Stimulated activated CD4-positive, alpha-beta T cell treated with anti-CD3 and anti-CD28 coated beads, Interleukin-4, amount 100 ng/mL, for 24 hours (primary cell): ENCODE data around the gene PLCG1.
"Not testable (repeated sequence)": the region's sequence is repeated elsewhere in the genome, so short reads cannot be mapped to it uniquely, and the experiment has no call there.

Source experiments
- DNase-seq: peaks from one replicate; pipeline ENCODE4 v3.0.0-alpha.2; 2020

The PLCG1 gene

DNA sequence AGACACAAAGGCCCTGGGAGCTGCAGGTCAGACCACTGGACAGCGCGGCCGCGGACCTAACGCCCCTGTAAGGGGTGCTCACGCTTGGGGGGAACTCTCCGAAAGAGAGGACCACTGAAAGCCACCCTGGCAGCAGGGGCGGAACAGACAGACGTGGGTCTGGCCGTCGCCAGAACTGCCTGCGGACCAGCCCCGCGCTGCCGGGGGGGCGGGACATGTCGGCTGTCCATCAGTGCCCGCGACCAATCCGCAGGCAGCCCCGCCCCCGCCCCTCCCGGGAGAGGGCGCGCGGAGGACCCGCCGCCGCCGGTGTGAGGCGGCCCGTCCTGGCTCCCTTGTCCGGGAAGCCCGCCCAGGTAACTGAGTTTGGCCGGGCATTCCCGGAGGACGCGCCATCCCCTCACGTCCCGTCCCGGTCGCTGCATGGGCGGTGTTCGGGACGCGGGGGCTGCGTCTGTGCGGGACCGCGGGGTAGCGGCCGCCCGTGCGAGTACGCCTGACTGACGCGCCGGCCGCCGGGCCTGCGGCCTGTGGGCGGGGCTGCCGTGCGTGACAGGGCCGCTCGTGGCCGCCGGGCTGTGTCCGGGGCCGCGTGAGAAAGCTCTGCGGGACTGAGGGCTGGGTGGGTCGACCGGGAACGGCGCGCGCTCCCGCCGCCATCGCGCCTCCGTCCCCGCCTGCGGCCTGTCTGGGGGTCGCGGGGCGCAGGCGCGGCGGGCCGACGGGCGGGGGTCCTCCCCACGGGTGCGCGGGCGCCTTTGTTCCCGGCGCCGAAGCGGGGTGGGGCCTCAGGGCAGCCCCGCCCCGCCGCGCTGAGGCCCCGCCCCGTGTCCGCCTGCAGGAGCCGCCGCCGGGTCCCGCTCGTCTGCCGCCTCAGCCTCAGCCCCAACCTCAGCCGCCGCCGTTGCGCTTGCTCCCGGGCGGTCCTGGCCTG, at the start of gene PLCG1:
TSS of gene PLCG1 (plus strand) at position 864 of the 934 bp plus-strand sequence. CDS start 99 bp downstream, outside the sequence.
- peak; percentile 86 for DNase-seq

DNA sequence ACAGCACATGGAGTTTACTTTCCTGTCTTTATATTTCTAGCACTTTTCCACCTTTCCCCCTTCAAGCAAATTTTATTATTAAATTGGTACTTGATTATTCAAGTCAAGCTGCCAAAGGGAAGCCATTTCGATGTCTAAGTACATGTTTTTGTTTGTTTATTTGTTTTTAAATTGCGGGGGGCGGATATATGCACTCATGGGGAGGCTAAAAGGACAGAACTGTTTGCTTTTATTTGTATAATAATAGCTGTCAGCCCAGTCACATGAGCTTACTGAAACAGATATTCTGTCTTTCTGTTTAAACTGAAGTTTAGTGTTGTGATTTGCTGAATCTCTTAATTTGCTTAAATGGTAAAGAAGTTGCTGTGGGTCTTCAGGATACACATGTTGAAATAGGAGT, 49.6 kb upstream of the PLCG1 start:
- no peak for DNase-seq

DNA sequence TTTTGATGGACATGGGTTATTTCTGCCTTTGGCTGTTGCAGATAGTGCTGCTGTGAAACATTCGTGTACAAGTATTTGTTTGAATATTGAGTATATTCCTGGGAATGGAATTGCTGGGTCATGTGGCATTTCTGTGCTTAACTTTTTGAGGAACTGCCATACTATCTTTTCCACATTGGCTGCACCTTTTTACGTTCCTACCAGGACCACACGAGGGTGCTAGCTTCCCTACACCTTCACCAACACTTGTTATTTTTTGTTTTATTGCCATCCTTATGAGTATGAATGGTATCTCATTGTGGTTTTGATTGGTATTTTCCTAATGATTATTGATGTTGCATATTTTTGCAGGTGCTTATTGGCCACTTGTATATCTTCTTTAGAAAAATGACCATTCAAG, 47.8 kb upstream of the PLCG1 start:
- DNase-seq = no peak

DNA sequence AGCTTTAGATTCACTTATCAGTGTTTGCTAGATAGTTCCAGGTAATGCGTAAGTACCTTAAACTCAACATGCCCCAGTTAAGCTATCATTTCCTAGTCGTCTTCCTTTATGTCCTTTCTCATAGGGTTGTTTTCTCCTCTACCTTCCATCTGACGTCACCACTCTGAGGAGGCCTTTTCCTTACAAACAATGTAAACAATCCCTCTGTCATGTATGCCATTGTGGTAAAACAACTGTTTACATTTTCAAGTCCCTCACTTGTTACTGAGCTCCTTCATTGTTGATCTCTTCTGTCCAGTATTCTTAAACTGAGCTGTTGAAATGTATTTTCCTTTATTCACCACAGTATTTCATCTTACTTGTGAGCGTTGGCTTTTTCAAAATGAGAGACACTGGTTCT, 45.4 kb upstream of the PLCG1 start:
- no peak for DNase-seq

DNA sequence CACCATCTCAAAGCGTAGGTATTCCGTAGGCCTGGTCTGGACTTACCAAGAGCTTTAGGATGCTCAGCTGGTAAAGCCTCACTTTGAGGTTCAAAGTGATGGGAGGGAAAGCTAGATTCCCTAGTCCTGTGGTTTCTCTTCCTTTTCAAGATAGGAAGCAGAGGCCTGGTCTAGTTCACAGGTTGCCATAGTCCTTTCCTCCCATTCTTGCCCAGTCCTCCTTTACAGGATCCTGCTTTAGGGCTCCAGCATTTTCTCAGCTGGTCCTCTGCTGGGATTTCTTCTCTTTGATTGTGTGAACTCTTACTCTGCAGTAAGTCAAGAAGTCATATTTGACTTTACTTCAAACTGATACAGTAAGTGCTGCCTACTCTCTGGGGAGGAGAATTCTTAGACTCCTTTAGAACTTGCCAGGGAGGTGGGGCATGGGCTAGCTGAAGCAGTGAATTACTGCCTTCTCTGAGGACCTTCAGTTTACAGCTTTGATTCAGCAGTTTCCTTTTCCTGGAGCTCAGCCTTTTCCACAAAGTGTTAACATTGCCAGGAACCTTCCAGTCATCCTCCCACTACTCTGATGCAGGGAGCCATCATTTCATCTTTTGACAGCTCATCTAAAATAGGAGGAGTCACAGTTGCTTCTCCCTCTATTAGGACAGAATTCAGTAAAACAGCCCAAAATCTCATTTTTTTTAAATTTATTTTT, 42.8 kb upstream of the PLCG1 start:
- DNase-seq = peak; percentile 5

DNA sequence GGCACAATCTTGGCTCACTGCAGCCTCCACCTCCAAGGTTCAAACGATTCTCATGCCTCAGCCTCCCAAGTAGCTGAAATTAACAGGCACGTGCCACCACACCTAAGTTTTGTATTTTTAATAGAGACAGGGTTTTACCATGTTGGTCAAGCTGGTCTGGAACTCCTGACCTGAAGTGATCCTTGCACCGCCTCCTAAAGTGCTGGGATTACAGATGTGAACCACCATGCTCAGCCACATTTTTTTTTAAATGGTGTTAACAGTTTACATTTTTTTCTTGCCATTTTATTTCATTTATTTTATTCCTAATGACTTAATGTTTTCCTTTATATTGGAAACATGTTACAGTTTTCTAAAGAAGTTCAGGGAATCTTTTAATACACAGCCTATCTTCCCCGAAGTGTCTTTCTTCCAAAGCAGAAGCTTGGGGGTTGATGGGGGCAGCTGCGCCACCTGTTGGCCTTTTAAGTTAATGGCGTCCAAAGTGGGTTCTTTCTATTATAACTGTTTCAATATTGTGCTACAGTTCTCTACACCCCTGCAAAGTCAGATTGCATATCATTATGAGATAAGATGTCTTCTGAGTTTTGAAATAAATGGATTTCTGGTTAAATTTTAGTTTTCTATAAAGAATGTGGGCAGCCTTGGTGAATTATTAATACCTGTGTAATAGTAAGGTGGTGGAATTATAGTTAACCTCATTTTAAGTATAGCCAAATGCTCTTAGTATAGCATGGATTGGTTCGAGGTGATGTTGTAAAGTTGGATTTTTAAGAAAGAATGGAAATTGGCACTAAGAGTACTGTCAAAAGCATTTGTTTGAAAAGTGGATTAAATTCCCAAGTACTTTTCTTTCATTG, 42.0 kb upstream of the PLCG1 start:
- peak; percentile 61 for DNase-seq

DNA sequence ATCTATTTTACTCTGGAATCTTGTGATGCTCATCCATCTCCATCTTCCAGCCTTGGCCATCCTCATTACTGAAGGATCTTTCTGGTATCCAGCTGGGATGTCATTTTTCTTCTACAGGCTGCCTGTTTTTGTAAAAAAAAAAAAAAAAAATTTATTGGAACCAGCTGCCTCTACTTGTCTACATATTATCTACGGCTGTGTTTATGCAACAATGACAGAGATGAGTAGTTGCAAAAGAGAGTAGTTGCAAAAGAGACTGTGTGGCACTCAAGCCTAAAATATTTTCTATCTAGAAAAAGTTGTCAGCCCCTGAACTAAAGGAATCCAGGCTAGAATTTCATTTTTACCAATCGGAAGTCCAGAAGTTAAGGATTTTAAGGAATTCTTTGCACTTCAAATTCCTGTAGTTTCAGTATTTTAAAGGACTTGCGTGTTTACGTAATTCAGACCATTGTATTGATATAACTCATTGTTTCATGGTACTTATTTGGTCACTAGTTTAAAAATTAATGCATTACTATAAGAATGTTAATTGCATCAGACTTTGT, 38.6 kb upstream of the PLCG1 start:
- DNase-seq = no peak

DNA sequence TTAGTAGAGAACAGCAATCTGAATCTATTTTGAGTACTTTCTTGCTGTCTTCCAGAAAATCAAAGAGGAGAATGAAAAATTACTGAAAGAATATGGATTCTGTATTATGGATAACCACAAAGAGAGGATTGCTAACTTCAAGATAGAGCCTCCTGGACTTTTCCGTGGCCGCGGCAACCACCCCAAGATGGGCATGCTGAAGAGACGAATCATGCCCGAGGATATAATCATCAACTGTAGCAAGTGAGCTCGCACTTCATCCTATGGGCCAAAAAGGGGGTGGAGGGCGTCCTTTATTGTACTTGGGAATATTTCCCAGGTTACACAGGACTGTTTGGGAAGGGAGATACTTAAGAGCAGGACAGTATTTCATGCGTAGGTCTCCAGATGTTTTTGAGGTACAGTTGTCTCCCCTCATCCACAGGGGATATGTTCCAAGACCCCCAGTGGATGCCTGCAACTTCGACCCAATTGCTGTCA, 37.3 kb upstream of the PLCG1 start:
- no peak for DNase-seq

DNA sequence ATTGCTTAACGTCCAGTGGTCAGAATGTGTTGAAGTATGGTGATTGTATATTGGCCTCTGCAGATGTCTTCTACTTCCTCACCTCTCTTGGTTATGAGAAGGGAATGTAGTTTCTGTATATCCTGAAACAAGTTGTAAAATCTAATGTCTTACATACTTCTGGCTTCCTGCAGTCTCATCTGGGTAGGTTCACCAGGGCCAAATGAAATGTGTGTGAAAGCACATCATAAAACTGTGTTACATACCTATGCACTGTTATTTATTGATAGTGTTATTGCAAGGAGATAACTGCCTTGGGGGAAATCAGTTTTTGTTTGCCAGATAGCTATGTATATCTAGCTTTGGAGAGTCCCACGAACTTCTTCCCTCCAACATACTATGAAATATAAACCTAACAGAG, 35.7 kb upstream of the PLCG1 start:
- DNase-seq = no peak

DNA sequence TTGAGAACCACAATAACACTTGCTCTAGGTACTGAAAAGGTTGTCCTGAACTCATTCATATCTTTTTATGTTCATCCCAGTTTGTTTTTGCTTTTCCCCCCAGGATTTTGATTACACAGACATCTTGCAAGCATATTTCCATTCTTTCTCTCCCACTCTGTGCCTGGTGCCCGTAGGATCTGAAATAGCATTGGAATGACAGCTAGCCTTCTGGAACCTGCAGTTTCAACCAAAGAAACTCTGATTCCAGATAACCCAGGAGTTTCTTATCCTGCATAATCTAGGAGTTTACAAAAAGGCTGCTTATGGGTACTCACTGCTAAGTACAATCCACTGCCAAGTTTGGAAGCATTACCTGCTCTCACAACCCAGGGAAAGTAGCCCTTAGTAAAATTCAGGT, 28.8 kb upstream of the PLCG1 start:
- DNase-seq = no peak

DNA sequence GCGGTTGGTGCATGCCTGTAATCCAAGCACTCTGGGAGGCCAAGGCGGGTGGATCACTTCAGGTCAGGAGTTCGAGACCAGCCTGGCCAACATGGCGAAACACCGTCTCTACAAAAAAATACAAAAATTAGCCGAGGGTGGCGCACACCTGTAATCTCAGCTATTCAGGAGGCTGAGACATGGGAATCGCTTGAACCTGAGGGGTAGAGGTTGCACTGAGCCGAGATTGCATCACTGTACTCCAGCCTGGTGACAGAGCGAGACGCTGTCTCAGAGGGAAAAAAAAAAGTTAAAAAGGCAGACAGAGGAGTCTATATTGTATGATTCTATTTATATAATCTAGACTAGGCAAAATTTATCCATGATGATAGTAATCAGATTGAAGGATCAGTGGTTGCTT, 27.3 kb upstream of the PLCG1 start:
- DNase-seq = no peak

DNA sequence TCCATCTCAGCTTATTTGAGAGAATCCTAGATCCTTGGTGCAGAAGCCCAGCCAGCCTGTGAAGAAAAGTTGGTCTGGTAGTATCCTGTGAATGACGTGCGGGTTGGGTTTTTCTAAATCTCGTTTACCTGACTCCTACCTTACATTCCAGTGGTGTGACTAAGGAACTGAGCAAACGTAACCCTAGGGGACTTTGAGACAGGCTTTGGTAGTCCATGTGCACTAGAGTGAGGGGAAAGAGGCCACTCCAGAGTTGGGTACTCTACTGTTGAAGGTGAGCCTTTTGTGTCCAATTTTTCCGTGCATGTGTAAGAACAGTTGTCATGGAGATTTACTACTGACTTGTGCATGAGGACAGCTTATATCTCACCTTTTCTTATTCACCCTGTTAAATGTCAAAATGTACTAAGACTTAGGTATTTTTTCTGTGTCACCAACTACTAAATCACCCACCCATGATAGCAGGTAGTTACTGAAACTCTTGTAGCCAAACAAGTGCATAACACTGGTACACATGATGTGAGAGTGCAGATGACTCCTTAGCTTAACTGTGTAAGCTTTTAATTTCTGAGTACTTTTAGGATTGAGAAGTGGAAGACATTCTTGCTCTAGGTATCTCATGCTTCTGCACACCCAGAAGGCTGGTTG, 26.3 kb upstream of the PLCG1 start:
- DNase-seq = no peak

DNA sequence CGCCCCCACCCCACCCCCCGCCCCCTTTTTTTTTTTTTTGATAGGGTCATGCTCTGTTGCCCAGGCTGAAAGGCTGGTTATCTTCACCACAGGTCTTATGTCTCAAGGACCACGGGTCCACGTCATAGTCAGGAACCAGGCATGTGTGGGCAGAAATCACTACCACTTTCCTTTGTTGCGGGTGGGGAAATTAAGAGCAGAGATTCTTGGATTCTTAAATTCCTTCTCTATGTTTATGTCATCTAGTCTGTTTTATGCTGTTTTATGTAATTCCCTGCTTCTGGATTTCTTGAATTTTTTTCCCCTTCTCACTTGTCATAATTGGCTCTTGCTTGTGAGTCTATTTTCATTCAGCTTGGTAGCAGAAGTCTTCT, 25.8 kb upstream of the PLCG1 start:
- DNase-seq = no peak

DNA sequence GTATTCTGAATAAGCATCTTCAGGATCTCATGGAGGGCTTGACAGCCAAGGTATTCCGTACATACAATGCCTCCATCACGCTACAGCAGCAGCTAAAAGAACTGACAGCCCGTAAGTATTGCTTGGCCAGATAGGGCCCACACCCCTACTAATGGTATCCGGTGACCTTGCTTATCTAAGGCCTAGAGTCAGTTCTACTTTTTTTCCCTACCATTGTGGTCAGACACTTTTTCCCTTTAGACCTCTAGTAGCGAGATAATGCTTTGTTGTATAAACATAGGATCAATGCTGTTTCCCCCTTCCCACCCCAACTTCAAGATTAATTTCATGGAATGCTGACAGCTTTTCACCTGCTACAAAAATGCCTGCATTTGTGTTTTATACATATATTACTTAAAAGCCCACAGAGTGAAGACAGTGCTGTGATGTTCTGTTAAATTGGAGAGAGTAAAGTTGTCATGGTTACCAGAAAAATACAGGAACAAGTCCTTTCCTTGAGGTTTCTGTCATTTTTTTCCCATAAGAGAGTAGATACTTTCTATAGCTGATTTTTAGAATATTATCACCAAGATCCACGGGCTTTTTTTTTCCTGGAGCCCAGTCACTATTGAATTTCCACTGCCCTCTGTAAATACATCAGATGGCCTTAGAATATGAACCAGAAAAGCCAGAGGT, 20.9 kb upstream of the PLCG1 start:
- DNase-seq = no peak

DNA sequence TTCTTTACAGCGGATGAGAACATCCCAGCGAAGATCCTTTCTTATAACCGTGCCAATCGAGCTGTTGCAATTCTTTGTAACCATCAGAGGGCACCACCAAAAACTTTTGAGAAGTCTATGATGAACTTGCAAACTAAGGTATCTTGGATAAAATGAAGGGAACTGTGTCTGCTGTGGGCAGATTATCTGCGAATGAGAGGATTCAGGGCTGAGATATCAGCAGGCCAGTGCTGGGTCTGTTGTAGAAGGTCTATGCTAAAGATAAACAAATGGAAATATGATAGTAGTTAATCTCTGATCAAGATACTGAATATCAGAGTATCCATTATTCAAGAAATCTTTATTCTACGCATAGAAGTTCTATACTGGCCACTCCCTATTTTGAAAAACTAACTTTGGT, 19.2 kb upstream of the PLCG1 start:
- not testable (repeated sequence) for DNase-seq

DNA sequence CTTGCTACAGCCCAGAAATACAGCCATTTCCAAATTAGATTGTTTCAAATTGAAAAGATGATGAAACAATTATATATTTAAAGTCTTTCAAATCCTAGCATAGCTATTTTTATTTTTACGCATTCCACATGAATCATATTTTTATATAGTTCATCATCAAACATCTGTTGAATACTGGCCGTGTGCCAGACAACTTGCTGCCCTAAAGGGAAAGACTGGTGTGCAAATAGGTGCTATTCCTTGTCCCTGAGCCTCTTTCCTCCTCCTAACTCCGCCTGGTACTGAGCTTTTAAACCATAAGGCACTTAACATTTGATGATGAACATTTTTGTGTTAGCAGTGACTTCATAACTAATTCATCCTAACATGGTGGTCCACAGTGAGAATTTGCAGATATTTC, 18.7 kb upstream of the PLCG1 start:
- no peak for DNase-seq

DNA sequence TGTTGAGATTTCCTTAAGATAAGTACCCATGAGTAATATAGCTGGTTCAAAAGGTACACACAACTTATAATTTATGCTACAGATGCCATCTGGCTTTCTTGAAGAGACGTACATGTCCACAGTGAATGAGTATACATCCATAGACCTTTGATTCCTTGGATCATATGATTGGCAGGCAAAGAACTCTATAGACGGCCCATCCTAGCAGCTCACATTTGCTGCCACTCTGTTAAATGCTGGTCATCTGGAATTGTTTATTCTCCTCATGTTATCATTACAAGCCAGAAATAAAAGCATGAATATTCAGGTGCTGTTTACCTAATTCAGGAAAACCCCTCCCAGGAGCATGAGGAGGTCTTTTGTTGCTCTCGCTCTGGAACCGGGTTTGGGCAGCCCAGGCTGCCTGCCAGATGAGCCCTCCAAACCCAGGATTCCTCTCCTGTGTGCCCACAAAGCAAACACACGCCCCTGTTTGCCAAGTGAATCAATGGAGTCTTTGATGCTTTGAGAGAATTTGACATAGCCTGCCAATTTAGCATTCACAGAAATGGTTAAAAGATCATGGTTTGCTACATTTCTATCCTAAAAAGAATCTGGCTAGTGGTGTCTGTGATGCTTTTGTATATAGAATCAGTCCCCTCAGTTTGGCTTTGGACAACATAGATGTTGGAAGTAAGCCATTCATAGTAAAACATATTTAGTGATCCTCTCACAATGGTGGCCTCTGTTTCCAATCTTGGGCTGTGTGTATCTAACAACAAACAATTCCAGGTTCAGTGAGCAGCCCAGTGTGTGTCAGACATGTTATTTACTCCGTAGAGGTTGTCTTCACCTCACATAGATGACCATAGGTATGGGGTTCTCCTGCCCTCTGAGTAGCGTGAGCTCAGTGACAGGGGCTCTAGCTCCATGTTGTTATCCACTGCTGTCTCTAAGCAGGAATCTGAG, 17.5 kb upstream of the PLCG1 start:
- no peak for DNase-seq

DNA sequence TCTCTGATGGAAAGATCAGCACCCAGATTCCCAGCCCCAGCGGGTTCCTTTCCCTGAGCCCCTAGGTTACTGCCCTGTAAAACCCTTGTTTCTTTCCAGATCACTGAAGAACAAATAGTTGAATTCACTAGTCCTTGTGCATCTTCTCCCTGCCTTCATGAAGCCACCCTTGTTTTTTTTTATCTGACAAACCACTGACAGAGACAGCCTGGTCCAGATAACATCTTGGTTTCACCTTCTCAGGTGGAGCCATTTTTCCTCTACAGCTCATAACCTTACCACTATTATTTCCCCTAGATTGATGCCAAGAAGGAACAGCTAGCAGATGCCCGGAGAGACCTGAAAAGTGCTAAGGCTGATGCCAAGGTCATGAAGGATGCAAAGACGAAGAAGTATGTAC, 15.9 kb upstream of the PLCG1 start:
- DNase-seq = no peak

DNA sequence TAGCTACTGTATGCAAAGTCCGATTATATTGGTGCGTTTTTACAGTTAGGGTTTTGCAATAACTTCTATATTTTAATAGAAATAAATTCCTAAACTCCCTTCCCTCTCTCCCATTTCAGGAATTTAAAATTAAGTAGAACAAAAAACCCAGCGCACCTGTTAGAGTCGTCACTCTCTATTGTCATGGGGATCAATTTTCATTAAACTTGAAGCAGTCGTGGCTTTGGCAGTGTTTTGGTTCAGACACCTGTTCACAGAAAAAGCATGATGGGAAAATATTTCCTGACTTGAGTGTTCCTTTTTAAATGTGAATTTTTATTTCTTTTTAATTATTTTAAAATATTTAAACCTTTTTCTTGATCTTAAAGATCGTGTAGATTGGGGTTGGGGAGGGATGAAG, 13.7 kb upstream of the PLCG1 start:
- DNase-seq = no peak

DNA sequence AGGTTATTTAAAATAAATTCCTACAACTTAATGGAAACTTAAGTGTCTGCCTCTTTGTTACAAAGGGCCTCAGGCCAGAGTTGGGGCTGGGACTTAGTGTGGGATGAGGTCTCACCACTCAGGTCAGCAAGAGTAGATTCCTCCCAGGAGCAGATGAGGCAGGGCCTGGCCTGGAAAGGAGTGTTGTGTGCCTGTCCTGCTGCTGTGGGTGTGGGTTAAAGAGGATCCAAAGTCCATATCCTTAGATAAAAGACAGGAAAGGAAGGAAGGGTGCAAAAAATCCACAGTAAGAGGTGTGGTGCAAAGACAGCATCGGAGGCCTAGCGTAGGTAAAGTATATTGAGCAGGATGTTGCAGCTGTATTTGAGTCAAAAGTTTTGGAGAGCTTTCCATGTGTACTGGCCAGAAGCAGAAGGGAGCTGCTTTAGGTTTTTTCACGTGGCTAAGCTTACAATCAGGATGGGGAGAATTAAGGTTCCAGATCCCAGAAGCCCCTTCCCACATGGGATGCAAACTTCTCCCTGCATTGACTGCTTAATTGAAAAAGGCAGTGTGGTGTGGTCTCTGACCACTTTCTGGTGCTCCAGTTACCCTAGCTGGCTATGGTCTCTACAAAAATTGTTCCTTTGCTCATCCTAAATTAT, 12.8 kb upstream of the PLCG1 start:
- no peak for DNase-seq
